Right lobe of liver (tissue), 4 donors: ENCODE measurements around the gene DHFR.

ENCODE experiments used
- POLR2A ChIP-seq: fragments of 450-650 bp; IDR thresholded peaks from one replicate; pipeline ENCODE4 v1.6.1; 2017; ENCODE audit warnings: antibody characterized with exemption, mild to moderate bottlenecking
- TF ChIP-seq, protein P1 (sequence below), 4 donors: fragments of 200-600 bp in 3 of 4; fragments of 450-650 bp in 1 of 4; IDR thresholded peaks; one replicate each; pipeline versions ENCODE4 v1.5.1 to v1.8.0; 2016 to 2022; ENCODE audit warnings: antibody characterized with exemption in 4 of 4, mild to moderate bottlenecking in 2 of 4
- donor health status: DM: no; HTN: no; CAD: no.
- donor health status: DM: no; HTN: no; CAD: no.
- donor health status: DM: no; HTN: yes; CAD: no.

DNA sequence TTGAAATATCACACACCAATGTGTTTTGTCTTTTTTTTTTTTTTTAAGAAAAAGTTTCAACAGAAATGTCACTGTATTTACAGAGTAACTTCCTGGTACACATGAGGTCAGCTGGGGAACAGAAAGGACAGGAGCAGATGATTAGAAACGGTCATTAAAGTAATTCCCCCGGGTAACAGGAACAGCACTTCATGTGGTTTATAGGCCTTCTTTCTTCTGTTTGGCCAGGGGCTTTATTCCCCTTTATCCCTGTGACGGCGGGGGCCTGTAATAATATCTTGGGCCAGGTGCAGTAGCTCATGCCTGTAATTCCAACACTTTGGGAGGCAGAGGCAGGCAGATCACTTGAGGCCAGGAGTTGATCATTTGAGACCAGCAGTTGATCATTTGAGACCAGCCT, 30.8 kb downstream of the DHFR start:
- TF ChIP-seq, protein P1, sequence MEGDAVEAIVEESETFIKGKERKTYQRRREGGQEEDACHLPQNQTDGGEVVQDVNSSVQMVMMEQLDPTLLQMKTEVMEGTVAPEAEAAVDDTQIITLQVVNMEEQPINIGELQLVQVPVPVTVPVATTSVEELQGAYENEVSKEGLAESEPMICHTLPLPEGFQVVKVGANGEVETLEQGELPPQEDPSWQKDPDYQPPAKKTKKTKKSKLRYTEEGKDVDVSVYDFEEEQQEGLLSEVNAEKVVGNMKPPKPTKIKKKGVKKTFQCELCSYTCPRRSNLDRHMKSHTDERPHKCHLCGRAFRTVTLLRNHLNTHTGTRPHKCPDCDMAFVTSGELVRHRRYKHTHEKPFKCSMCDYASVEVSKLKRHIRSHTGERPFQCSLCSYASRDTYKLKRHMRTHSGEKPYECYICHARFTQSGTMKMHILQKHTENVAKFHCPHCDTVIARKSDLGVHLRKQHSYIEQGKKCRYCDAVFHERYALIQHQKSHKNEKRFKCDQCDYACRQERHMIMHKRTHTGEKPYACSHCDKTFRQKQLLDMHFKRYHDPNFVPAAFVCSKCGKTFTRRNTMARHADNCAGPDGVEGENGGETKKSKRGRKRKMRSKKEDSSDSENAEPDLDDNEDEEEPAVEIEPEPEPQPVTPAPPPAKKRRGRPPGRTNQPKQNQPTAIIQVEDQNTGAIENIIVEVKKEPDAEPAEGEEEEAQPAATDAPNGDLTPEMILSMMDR (IDR thresholded peaks at IDR 0.05) = no peak
- TF ChIP-seq POLR2A = no peak
